Endothelial cell of umbilical vein (primary cell): ENCODE data around the gene TMOD2. TPM values are rescaled to one million over a fixed set of nuclear protein-coding genes. Genes with fewer than 3 reads are reported as not detected.

ENCODE experiments used
- BruUV-seq: library from RNA; stranded (reverse); fragments of 400-500 nt; replicated peaks from 2 replicates; lab custom pipeline; 2021; lab: Mats Ljungman, UMichigan
- CTCF ChIA-PET: fragments of 300-600, 350-600 bp; sonication (Branson Sonifier 250); formaldehyde crosslinking; loops from one replicate; lab custom pipeline; 2021; ENCODE audit warnings: antibody characterized with exemption, inconsistent platforms; lab: Charles Lee
- POLR2A ChIA-PET: fragments of 300-600, 350-600 bp; sonication (Branson Sonifier 250); formaldehyde crosslinking; loops from one replicate; lab custom pipeline; 2021; ENCODE audit warnings: antibody characterized with exemption, inconsistent platforms; lab: Charles Lee
- DNase-seq: peaks from one replicate; pipeline ENCODE4 v3.0.0-alpha.2; 2011; ENCODE audit warnings: low read depth, low spot score
- FAIRE-seq: peaks from 2 replicates; lab custom pipeline; 2011; peaks lifted over from hg19 to GRCh38; lab: Jason Lieb, UNC
- H2AFZ ChIP-seq: 2 replicates; pipeline ENCODE4 v1.6.0; 2012; ENCODE audit warnings: low read depth, low read length, control low read depth, inconsistent platforms
- H3K27ac ChIP-seq: 2 replicates; pipeline ENCODE4 v1.5.1; 2011; ENCODE audit warnings: low read depth, mild to moderate bottlenecking, control low read depth, low read length, moderate library complexity; ENCODE audit not compliant: insufficient read depth
- H3K27me3 ChIP-seq, 2 experiments: 2 replicates each; pipeline versions ENCODE4 v1.6.0 to v1.6.1; 2011; ENCODE audit warnings: low read length in 2 of 2, mixed read lengths in 1 of 2; ENCODE audit not compliant: control insufficient read depth in 2 of 2, insufficient read depth in 2 of 2
- H3K36me3 ChIP-seq, 2 experiments: 2 replicates in 1 of 2; 3 replicates in 1 of 2; pipeline ENCODE4 v1.5.1; 2011; ENCODE audit warnings: low read length in 2 of 2, mild to moderate bottlenecking in 1 of 2, moderate library complexity in 1 of 2; ENCODE audit not compliant: control insufficient read depth in 2 of 2, insufficient read depth in 2 of 2; ENCODE audit errors: extremely low read depth in 1 of 2
- H3K4me1 ChIP-seq: 3 replicates; pipeline ENCODE4 v1.5.1; 2011; ENCODE audit warnings: mild to moderate bottlenecking, low read length; ENCODE audit not compliant: control insufficient read depth, insufficient read depth; ENCODE audit errors: extremely low read depth
- H3K4me2 ChIP-seq: 2 replicates; pipeline ENCODE4 v1.6.1; 2011; ENCODE audit warnings: low read length, control low read depth, mixed read lengths; ENCODE audit not compliant: insufficient read depth
- H3K4me3 ChIP-seq, 3 experiments: fragments of 200-600 bp in 1 of 3; sonication (generic), shearing (Covaris generic) in 1 of 3; replicated peaks in 1 of 3; 2 replicates each; pipeline ENCODE4 v1.5.1; 2011 to 2016; ENCODE audit warnings: control low read depth in 3 of 3, low read length in 3 of 3, mild to moderate bottlenecking in 2 of 3, inconsistent platforms in 1 of 3, low read depth in 1 of 3, moderate library complexity in 1 of 3; ENCODE audit not compliant: insufficient read depth in 1 of 3
- H3K79me2 ChIP-seq: 2 replicates; pipeline ENCODE4 v1.6.0; 2012; ENCODE audit warnings: low read length, inconsistent platforms; ENCODE audit not compliant: control insufficient read depth, insufficient read depth
- H3K9ac ChIP-seq: replicated peaks from 2 replicates; pipeline ENCODE3; 2011; ENCODE audit warnings: low read length, control low read depth; ENCODE audit not compliant: insufficient read depth; ENCODE audit errors: extremely low read depth
- H3K9me1 ChIP-seq: replicated peaks from 3 replicates; pipeline ENCODE4 v1.6.0; 2011; ENCODE audit warnings: mild to moderate bottlenecking, low read length; ENCODE audit not compliant: control insufficient read depth, insufficient read depth; ENCODE audit errors: extremely low read depth
- H3K9me3 ChIP-seq: replicated peaks from 2 replicates; pipeline ENCODE4 v1.5.1; 2012; ENCODE audit warnings: low read length, inconsistent platforms; ENCODE audit not compliant: control insufficient read depth, insufficient read depth
- H4K20me1 ChIP-seq: replicated peaks from 2 replicates; pipeline ENCODE3; 2011; ENCODE audit warnings: mild to moderate bottlenecking, low read length; ENCODE audit not compliant: control insufficient read depth, insufficient read depth; ENCODE audit errors: extremely low read depth
- EZH2 ChIP-seq: IDR thresholded peaks from 2 replicates; pipeline ENCODE4 v1.6.1; 2012; ENCODE audit warnings: borderline replicate concordance, low read depth, mild to moderate bottlenecking, moderate library complexity, low read length, inconsistent platforms; ENCODE audit not compliant: severe bottlenecking
- FOS ChIP-seq: IDR thresholded peaks from 2 replicates; pipeline ENCODE4 v1.6.1; 2011; ENCODE audit warnings: mild to moderate bottlenecking, low read length, moderate library complexity, borderline replicate concordance; ENCODE audit not compliant: insufficient read depth
- GATA2 ChIP-seq: IDR thresholded peaks from 2 replicates; pipeline ENCODE4 v1.7.0; 2011; ENCODE audit warnings: low read depth, mild to moderate bottlenecking, moderate library complexity, mixed read lengths, low read length; ENCODE audit not compliant: insufficient read length, insufficient read depth
- JUN ChIP-seq: IDR thresholded peaks from 2 replicates; pipeline ENCODE4 v1.6.1; 2011; ENCODE audit warnings: borderline replicate concordance, low read depth; ENCODE audit not compliant: insufficient read length, insufficient read depth
- MYC ChIP-seq: IDR thresholded peaks from one replicate; pipeline ENCODE4 v1.6.1; 2011; ENCODE audit warnings: mild to moderate bottlenecking, low read depth, low read length
- POLR2A ChIP-seq: IDR thresholded peaks from 2 replicates; pipeline ENCODE4 v1.6.1; 2012; ENCODE audit warnings: low read depth, mild to moderate bottlenecking, control low read depth, low read length
- POLR2AphosphoS5 ChIP-seq: IDR thresholded peaks from 2 replicates; pipeline ENCODE4 v1.6.1; 2012; ENCODE audit warnings: low read depth, mild to moderate bottlenecking, control low read depth, low read length, moderate library complexity; ENCODE audit not compliant: insufficient read depth
- dilution Hi-C: fragments of 300-500 bp; cut with MboI; formaldehyde crosslinking; loops from one replicate; pipeline ENCODE4 v1.15.0; 2019; ENCODE audit warnings: low sequenced_read_pairs; ENCODE audit not compliant: extremely low pct_ligation_motif_present
- intact Hi-C: fragments of 100-400 bp; cut with micrococcal nuclease; formaldehyde crosslinking; loops from one replicate; pipeline ENCODE4 v1.10.0; 2022
- polyA plus RNA-seq, 4 experiments: library from polyadenylated mRNA; depleted of rRNA in 3 of 4; stranded (reverse) in 3 of 4; unstranded in 1 of 4; fragments of >200 nt; gene quantifications; 2 replicates each; pipeline versions ENCODE4 v1.2.1 to v1.2.3, GENCODE V29; 2011 to 2012; ENCODE audit warnings: missing spikeins in 1 of 4
- total RNA-seq: library from RNA; stranded (reverse); gene quantifications from 2 replicates; pipeline ENCODE4 v1.2.3, GENCODE V29; 2021
- TF ChIP-seq, protein P1 (sequence below): IDR thresholded peaks from 2 replicates; pipeline ENCODE4 v1.6.1; 2011; ENCODE audit not compliant: insufficient read depth, insufficient read length
- TF ChIP-seq, protein P2 (sequence below), 2 donors: IDR thresholded peaks; 1 replicate in 1 of 2; 2 replicates in 1 of 2; pipeline ENCODE4 v1.5.1; 2011; ENCODE audit warnings: low read length in 2 of 2, mild to moderate bottlenecking in 2 of 2, moderate library complexity in 2 of 2, control low read depth in 1 of 2, inconsistent platforms in 1 of 2, low read depth in 1 of 2; ENCODE audit not compliant: insufficient read depth in 1 of 2; ENCODE audit errors: extremely low read depth in 1 of 2

The TMOD2 gene
- total and polyA plus RNA-seq, 2 donors (not counting 3 experiments of a cell fraction or from before 2014, with no cell fraction given) = 0.46 to 2.7 TPM

DNA sequence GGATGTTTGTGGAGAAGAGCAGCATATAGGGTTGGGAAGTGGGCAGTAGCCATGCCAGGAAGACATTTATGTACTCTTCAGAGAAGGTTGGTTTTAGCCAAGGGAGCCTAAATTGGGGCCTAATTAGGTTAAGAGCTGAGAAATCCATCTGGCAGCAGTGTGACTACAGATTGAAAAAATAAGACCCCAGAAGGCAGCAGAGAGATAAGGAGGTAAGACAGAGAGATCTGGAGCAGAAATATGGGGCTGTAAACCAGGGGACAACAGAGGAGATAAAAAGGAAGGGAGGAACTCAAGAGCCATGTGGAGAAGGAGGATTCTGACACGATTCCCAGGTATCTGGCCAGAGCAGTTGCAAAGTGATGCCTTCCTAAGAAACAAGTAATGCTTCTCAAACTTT lies 37.2 kb upstream of the TMOD2 start:
- no peak overlapping the region for H3K4me3 ChIP-seq
- BruUV-seq = no TSS peak
- H3K27me3 ChIP-seq = peaks cover 0 to 2% of the 10 kb centered on the region in 2 experiments
- no peak overlapping the region for H3K4me2 ChIP-seq
- TF ChIP-seq, protein P1, sequence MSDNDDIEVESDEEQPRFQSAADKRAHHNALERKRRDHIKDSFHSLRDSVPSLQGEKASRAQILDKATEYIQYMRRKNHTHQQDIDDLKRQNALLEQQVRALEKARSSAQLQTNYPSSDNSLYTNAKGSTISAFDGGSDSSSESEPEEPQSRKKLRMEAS = no peak
- TF ChIP-seq, protein P2, sequence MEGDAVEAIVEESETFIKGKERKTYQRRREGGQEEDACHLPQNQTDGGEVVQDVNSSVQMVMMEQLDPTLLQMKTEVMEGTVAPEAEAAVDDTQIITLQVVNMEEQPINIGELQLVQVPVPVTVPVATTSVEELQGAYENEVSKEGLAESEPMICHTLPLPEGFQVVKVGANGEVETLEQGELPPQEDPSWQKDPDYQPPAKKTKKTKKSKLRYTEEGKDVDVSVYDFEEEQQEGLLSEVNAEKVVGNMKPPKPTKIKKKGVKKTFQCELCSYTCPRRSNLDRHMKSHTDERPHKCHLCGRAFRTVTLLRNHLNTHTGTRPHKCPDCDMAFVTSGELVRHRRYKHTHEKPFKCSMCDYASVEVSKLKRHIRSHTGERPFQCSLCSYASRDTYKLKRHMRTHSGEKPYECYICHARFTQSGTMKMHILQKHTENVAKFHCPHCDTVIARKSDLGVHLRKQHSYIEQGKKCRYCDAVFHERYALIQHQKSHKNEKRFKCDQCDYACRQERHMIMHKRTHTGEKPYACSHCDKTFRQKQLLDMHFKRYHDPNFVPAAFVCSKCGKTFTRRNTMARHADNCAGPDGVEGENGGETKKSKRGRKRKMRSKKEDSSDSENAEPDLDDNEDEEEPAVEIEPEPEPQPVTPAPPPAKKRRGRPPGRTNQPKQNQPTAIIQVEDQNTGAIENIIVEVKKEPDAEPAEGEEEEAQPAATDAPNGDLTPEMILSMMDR (IDR thresholded peaks at IDR 0.05; ENCODE audit: extremely low read depth in 1 of 2, insufficient read depth in 1 of 2, low read depth in 1 of 2, low read length in 2 of 2) = no peak
- TF ChIP-seq FOS (no peak), POLR2AphosphoS5 (no peak), MYC (no peak)
- H3K79me2 ChIP-seq = no peaks in the 10 kb centered on the region
- no peaks in the 10 kb centered on the region for H3K9me1 ChIP-seq
- dilution Hi-C loops (no loop called here), intact Hi-C loops (no loop called here)
- ChIA-PET POLR2A (no interaction called here), CTCF (interaction anchor here (2.0 kb wide), 1 partner anchor 62 kb away, joined by 5 read pairs; no protein-coding TSS in a partner anchor)
- FAIRE-seq = no peak
- H3K27ac ChIP-seq = no peak overlapping the region
- no peak overlapping the region for H3K9ac ChIP-seq
- no peak overlapping the region for H2AFZ ChIP-seq
- no peaks in the 10 kb centered on the region for H3K9me3 ChIP-seq
- no peaks in the 10 kb centered on the region for H3K4me1 ChIP-seq
- DNase-seq = no peak
- H3K36me3 ChIP-seq = no peaks in the 10 kb centered on the region
- no peaks in the 10 kb centered on the region for H4K20me1 ChIP-seq

DNA sequence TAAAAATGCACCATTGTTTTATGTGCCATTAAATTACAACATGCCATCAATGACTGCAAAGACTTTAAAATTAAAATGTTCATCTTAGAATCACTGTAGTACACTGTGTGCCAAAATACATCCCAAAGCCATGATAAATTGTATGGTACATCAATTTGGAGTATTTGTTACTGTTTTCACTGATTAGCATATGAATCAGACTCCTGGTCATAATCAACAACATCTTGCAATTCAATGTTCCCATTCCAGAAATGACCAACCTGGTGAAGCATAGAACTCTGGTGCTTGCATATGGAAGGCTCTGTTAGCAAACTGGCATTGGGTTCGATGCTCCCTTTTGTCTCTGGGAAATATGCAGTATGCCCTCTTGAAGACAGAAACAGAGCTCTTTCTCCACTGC lies 36.5 kb upstream of the TMOD2 start:
- dilution Hi-C loops = no loop called here
- H3K9me1 ChIP-seq = no peaks in the 10 kb centered on the region
- no peaks in the 10 kb centered on the region for H3K36me3 ChIP-seq
- no peaks in the 10 kb centered on the region for H3K79me2 ChIP-seq
- DNase-seq (no peak), FAIRE-seq (no peak)
- H3K4me1 ChIP-seq = no peaks in the 10 kb centered on the region
- ChIA-PET POLR2A (no interaction called here), CTCF (interaction anchor here (1.1 to 2.0 kb wide), 2 partner anchors 9 to 61 kb away, joined by 3 to 5 read pairs; no protein-coding TSS in a partner anchor)
- no peak overlapping the region for H3K27ac ChIP-seq
- H3K27me3 ChIP-seq = peaks cover 0 to 2% of the 10 kb centered on the region in 2 experiments
- H3K9ac ChIP-seq = no peak overlapping the region
- intact Hi-C loops = no loop called here
- no peaks in the 10 kb centered on the region for H3K9me3 ChIP-seq
- H4K20me1 ChIP-seq = no peaks in the 10 kb centered on the region
- H3K4me2 ChIP-seq = no peak overlapping the region
- TF ChIP-seq, protein P1 = no peak
- TF ChIP-seq POLR2AphosphoS5 (no peak), GATA2 (no peak), JUN (no peak), FOS (no peak), MYC (no peak), EZH2 (no peak), POLR2A (no peak)
- TF ChIP-seq, protein P2 (IDR thresholded peaks at IDR 0.05; ENCODE audit: extremely low read depth in 1 of 2, insufficient read depth in 1 of 2, low read depth in 1 of 2, low read length in 2 of 2) = no peak
- no peak overlapping the region for H3K4me3 ChIP-seq
- BruUV-seq = no TSS peak
- H2AFZ ChIP-seq = no peak overlapping the region
